Measurements from ENCODE around the gene QSOX2. TPM values are rescaled to one million over a fixed set of nuclear protein-coding genes. Genes with fewer than 3 reads are reported as not detected.

The QSOX2 gene
- polyA plus RNA-seq, 2 of the 4 experiments (the other 2 are of a cell fraction) = 22.3 to 30.2 TPM

- Histone ChIP-seq H3K27ac (no peak overlapping the region), H3K4me1 (peaks cover 20% of the 10 kb centered on the region), H3K4me3 (no peak overlapping the region), H3K4me2 (no peak overlapping the region), H3K9me3 (no peaks in the 10 kb centered on the region)
- whole genome bisulfite sequencing (ENCODE audit: missing lambda C conversion rate) = 93% methylated on average over 9 of the region's 13 CpGs
- CTCF ChIA-PET = interaction anchor here (0.9 to 6.4 kb wide), 9 partner anchors 8 to 90 kb away, joined by 3 to 33 read pairs (median 3); no protein-coding TSS in a partner anchor
- no peak for ATAC-seq
- no peak for FAIRE-seq
- no peak for DNase-seq (ENCODE audit: low read depth in 1 of 2, low spot score in 1 of 2)
- TF ChIP-seq HDAC2 (IDR thresholded peaks at IDR 0.05) (no peak), RAD21 (conservative IDR thresholded peaks at IDR 0.05 in 1 of 2, IDR thresholded peaks at IDR 0.05 in 1 of 2) (no peak), HES2 (IDR thresholded peaks at IDR 0.05) (no peak), EP300 (IDR thresholded peaks at IDR 0.05) (no peak), MYC (IDR thresholded peaks at IDR 0.05; ENCODE audit: borderline replicate concordance, low read length) (no peak), CTCF (IDR thresholded peaks at IDR 0.05) (no peak), HOXB13 (CRISPR knock-in tag; IDR thresholded peaks at IDR 0.05; ENCODE audit: low read depth) (no peak)
- POLR2A ChIA-PET = no interaction called here
Measured at GRCh38 chr9:136222906-136223285, 22.7 kb downstream of the QSOX2 start.

GRCh38 chr9:136222166-136222905 lies 23.3 kb downstream of the QSOX2 start:
- Histone ChIP-seq H3K4me1 (peaks cover 17% of the 10 kb centered on the region), H3K4me2 (no peak overlapping the region), H3K4me3 (no peak overlapping the region), H3K9me3 (no peaks in the 10 kb centered on the region), H3K27ac (no peak overlapping the region)
- ATAC-seq = no peak
- CTCF ChIA-PET = interaction anchor here (1.0 to 1.6 kb wide), 3 partner anchors 12 to 89 kb away, joined by 3 read pairs; no protein-coding TSS in a partner anchor
- 96% methylated on average over 25 of the region's 38 CpGs for WGBS (ENCODE audit: missing lambda C conversion rate)
- POLR2A ChIA-PET = no interaction called here
- no peak for FAIRE-seq
- TF ChIP-seq HDAC2 (IDR thresholded peaks at IDR 0.05) = no peak
- no peak for DNase-seq (ENCODE audit: low read depth in 1 of 2, low spot score in 1 of 2)

- peaks cover 17% of the 10 kb centered on the region for H3K4me1 ChIP-seq
- peak overlapping the region in 1 of 2 experiments; percentile 6; a peak in 1 of 6 replicates for H3K27ac ChIP-seq
- H3K4me3 ChIP-seq = no peak overlapping the region
- CTCF ChIA-PET = interaction anchor here (0.7 to 4.5 kb wide), 5 partner anchors 10 to 64 kb away, joined by 3 to 24 read pairs (median 4); no protein-coding TSS in a partner anchor
- H3K4me2 ChIP-seq = peak overlapping the region; percentile 28
- H3K9me3 ChIP-seq = no peaks in the 10 kb centered on the region
- TF ChIP-seq HOXB13 (CRISPR knock-in tag; IDR thresholded peaks at IDR 0.05; ENCODE audit: low read depth) (no peak), FOSL2 (IDR thresholded peaks at IDR 0.05) (no peak), FOSL2 (CRISPR knock-in tag; IDR thresholded peaks at IDR 0.05) (peak; percentile 63)
- ATAC-seq (peak; percentile 79 to 80), DNase-seq (ENCODE audit: low read depth in 1 of 2, low spot score in 1 of 2) (peak in 1 of 2 experiments; percentile 44), FAIRE-seq (no peak)
- POLR2A ChIA-PET = no interaction called here
- 41% methylated on average over 15 of the region's 15 CpGs for WGBS (ENCODE audit: missing lambda C conversion rate)
Measured at GRCh38 chr9:136220017-136220729, 25.4 kb downstream of the QSOX2 start.

- ATAC-seq = no peak
Measured at GRCh38 chr9:136219276-136219675, 26.3 kb downstream of the QSOX2 start.

More at GRCh38 chr9:136219276-136219675, 26.3 kb downstream of the QSOX2 start:
- ChIA-PET POLR2A (no interaction called here), CTCF (interaction anchor here (1.0 to 4.5 kb wide), 8 partner anchors 10 to 136 kb away, joined by 3 to 24 read pairs (median 4); no protein-coding TSS in a partner anchor)
- Histone ChIP-seq H3K27ac (no peak overlapping the region; a peak in 1 of 6 replicates), H3K4me2 (no peak overlapping the region), H3K9me3 (no peaks in the 10 kb centered on the region), H3K4me1 (peaks cover 17% of the 10 kb centered on the region), H3K4me3 (no peak overlapping the region)
- DNase-seq (ENCODE audit: low read depth in 1 of 2, low spot score in 1 of 2) (no peak), FAIRE-seq (no peak)
- TF ChIP-seq HEYL (CRISPR knock-in tag; IDR thresholded peaks at IDR 0.05) = no peak
- no peak for TF ChIP-seq RNF2 (IDR thresholded peaks at IDR 0.05; ENCODE audit: borderline replicate concordance, low read depth)
- TF ChIP-seq HMGXB4 (CRISPR knock-in tag; IDR thresholded peaks at IDR 0.05; ENCODE audit: borderline replicate concordance) = no peak
- TF ChIP-seq GATA3 (IDR thresholded peaks at IDR 0.05; ENCODE audit: borderline replicate concordance) = no peak
- TF ChIP-seq PBX3 (IDR thresholded peaks at IDR 0.05) = no peak
- no peak for TF ChIP-seq FOXS1 (CRISPR knock-in tag; IDR thresholded peaks at IDR 0.05)
- no peak for TF ChIP-seq MAX (IDR thresholded peaks at IDR 0.05)
- no peak for TF ChIP-seq EHF (CRISPR knock-in tag; IDR thresholded peaks at IDR 0.05)
- no peak for TF ChIP-seq EHMT2 (IDR thresholded peaks at IDR 0.05; ENCODE audit: low read depth)
- no peak for TF ChIP-seq RCOR1 (IDR thresholded peaks at IDR 0.05; ENCODE audit: low read depth, low read length)
- no peak for TF ChIP-seq FOSL2 (IDR thresholded peaks at IDR 0.05)
- TF ChIP-seq FOSL2 (CRISPR knock-in tag; IDR thresholded peaks at IDR 0.05) = no peak
- no peak for TF ChIP-seq BHLHE40 (IDR thresholded peaks at IDR 0.05; ENCODE audit: low read depth, low read length)
- no peak for TF ChIP-seq ZNF302 (CRISPR knock-in tag; IDR thresholded peaks at IDR 0.05)
- TF ChIP-seq USF2 (IDR thresholded peaks at IDR 0.05) = no peak
- 88% methylated on average over 13 of the region's 13 CpGs for WGBS (ENCODE audit: missing lambda C conversion rate)
